HepG2 (cell line): ENCODE data around the gene HTATIP2. TPM values are rescaled to one million over a fixed set of nuclear protein-coding genes. Genes with fewer than 3 reads are reported as not detected.

Source experiments
- ATAC-seq: fragments of 200-7000 bp; cut with Tn5 transposase; 3 replicates; pipeline ENCODE4 v1.9.1; 2020; ENCODE audit warnings: mild to moderate bottlenecking, moderate library complexity
- BruUV-seq: library from RNA; stranded (reverse); fragments of 400-500 nt; replicated peaks from 2 replicates; lab custom pipeline; 2021; lab: Mats Ljungman, UMichigan
- CTCF ChIA-PET: fragments of 300-600 bp; formaldehyde crosslinking; extraction: SDS; loops from one replicate; lab custom pipeline; 2021; ENCODE audit warnings: low total read pairs, inconsistent platforms, low intra/inter-chr PET ratio; lab: Yijun Ruan, JAX
- POLR2A ChIA-PET: fragments of 350-600 bp; sonication (Branson Sonifier 250); formaldehyde crosslinking; loops from one replicate; lab custom pipeline; 2020; ENCODE audit warnings: antibody characterized with exemption, inconsistent platforms; lab: Yijun Ruan, JAX
- DNase-seq: peaks from one replicate; pipeline ENCODE4 v3.0.0-alpha.2; 2015; ENCODE audit warnings: low spot score
- FAIRE-seq: peaks from 3 replicates; lab custom pipeline; 2011; peaks lifted over from hg19 to GRCh38; lab: Jason Lieb, UNC
- H2AFZ ChIP-seq: one replicate; pipeline ENCODE4 v1.6.1; 2011; ENCODE audit warnings: low read length, inconsistent platforms
- H3K27ac ChIP-seq: fragments of 300-600 bp; 3 replicates; pipeline ENCODE4 v1.8.0; 2011; ENCODE audit warnings: mixed run types, mild to moderate bottlenecking, mixed read lengths, low read length, inconsistent platforms; ENCODE audit not compliant: insufficient read depth; ENCODE audit errors: extremely low read length
- H3K27me3 ChIP-seq, 2 experiments: fragments of 200-600 bp in 1 of 2; 2 replicates in 1 of 2; 3 replicates in 1 of 2; pipeline versions ENCODE4 v1.6.0 to v1.8.0; 2011; ENCODE audit warnings: low read length in 2 of 2, mild to moderate bottlenecking in 2 of 2, moderate library complexity in 2 of 2, inconsistent platforms in 1 of 2; ENCODE audit not compliant: insufficient read depth in 2 of 2, control insufficient read depth in 1 of 2
- H3K36me3 ChIP-seq, 2 experiments: fragments of 200-600 bp in 1 of 2; replicated peaks in 1 of 2; 2 replicates in 1 of 2; 3 replicates in 1 of 2; pipeline versions ENCODE4 v1.5.1 to v1.8.0; 2011; ENCODE audit warnings: low read length in 2 of 2, inconsistent platforms in 1 of 2; ENCODE audit not compliant: insufficient read depth in 2 of 2, control insufficient read depth in 1 of 2
- H3K4me1 ChIP-seq: 2 replicates; pipeline ENCODE4 v1.5.1; 2012; ENCODE audit warnings: low read length, inconsistent platforms; ENCODE audit not compliant: insufficient read depth
- H3K4me2 ChIP-seq: 2 replicates; pipeline ENCODE4 v1.6.0; 2011; ENCODE audit warnings: low read depth, low read length, inconsistent platforms
- H3K4me3 ChIP-seq, 3 experiments: fragments of 200-600 bp in 1 of 3; sonication (generic), shearing (Covaris generic) in 1 of 3; replicated peaks in 1 of 3; 2 replicates each; pipeline ENCODE4 v1.5.1; 2011 to 2016; ENCODE audit warnings: low read length in 3 of 3, inconsistent platforms in 2 of 3, low read depth in 2 of 3, mild to moderate bottlenecking in 2 of 3, control low read depth in 1 of 3, mixed read lengths in 1 of 3; ENCODE audit not compliant: insufficient read depth in 1 of 3
- H3K79me2 ChIP-seq: one replicate; pipeline ENCODE4 v1.6.1; 2011; ENCODE audit warnings: low read length, inconsistent platforms; ENCODE audit not compliant: insufficient read depth
- H3K9ac ChIP-seq: 2 replicates; pipeline ENCODE4 v1.6.0; 2011; ENCODE audit warnings: mild to moderate bottlenecking, low read depth, low read length, inconsistent platforms; ENCODE audit not compliant: insufficient read depth
- H3K9me3 ChIP-seq: 2 replicates; pipeline ENCODE4 v1.5.1; 2012; ENCODE audit warnings: mild to moderate bottlenecking, low read length
- H4K20me1 ChIP-seq: 2 replicates; pipeline ENCODE4 v1.6.0; 2011; ENCODE audit warnings: inconsistent platforms, mild to moderate bottlenecking, low read length, moderate library complexity; ENCODE audit not compliant: insufficient read depth
- ARID2 ChIP-seq: sonication (generic); formaldehyde crosslinking; IDR thresholded peaks from 2 replicates; pipeline ENCODE4 v1.8.1; 2022; ENCODE audit warnings: mild to moderate bottlenecking, missing genetic modification reagents, borderline replicate concordance
- MAFK ChIP-seq, 2 experiments: IDR thresholded peaks in 1 of 2; conservative IDR thresholded peaks in 1 of 2; 2 replicates each; pipeline ENCODE4 v1.6.1; 2011; ENCODE audit warnings: improper control_type of control experiment in 2 of 2, low read length in 2 of 2
- SMYD3 ChIP-seq: sonication (generic); formaldehyde crosslinking; IDR thresholded peaks from 2 replicates; pipeline ENCODE4 v1.8.1; 2023; ENCODE audit warnings: mild to moderate bottlenecking, missing genetic modification reagents
- ZKSCAN5 ChIP-seq: sonication (generic); formaldehyde crosslinking; IDR thresholded peaks from 2 replicates; pipeline ENCODE4 v1.5.1; 2020; ENCODE audit warnings: mild to moderate bottlenecking, missing genetic modification reagents
- WGBS: methylation state at CpG from one replicate; pipeline ENCODE4 v1.1.6; 2017; ENCODE audit warnings: low lambda C conversion rate; 5-methylcytosine and 5-hydroxymethylcytosine counted together
- in situ Hi-C: cut with HindIII; loops from 2 replicates; pipeline ENCODE4 v1.10.0; 2017; ENCODE audit warnings: low pct_unique_long_range_greater_than_20kb; ENCODE audit not compliant: extremely low pct_ligation_motif_present
- intact Hi-C: fragments of 100-400 bp; cut with micrococcal nuclease; formaldehyde crosslinking; loops from one replicate; pipeline ENCODE4 v1.10.0; 2022; ENCODE audit not compliant: unreplicated experiment
- polyA plus RNA-seq, 8 experiments: library from polyadenylated mRNA; depleted of rRNA in 3 of 8; stranded (reverse) in 7 of 8; unstranded in 1 of 8; fragments of >200 nt; fragmentation: Illumina TruSeq in 4 of 8; extraction: Trizol in 4 of 8; gene quantifications; 2 replicates each; pipeline versions ENCODE4 v1.2.1 to v1.2.3, GENCODE V29; 2011 to 2016; ENCODE audit warnings: low read depth in 4 of 8, missing spikeins in 1 of 8, mixed read lengths in 1 of 8; ENCODE audit not compliant: insufficient read depth in 1 of 8
- total RNA-seq, 5 experiments: library from RNA; depleted of rRNA; stranded (reverse); fragments of >200 nt; fragmentation: Illumina TruSeq; extraction: Trizol; gene quantifications; 2 replicates each; pipeline ENCODE4 v1.2.3, GENCODE V29; 2016; ENCODE audit warnings: low read depth in 1 of 5
- TF ChIP-seq, protein P1 (sequence below): fragments of 450-650 bp; IDR thresholded peaks from 2 replicates; pipeline ENCODE4 v1.6.1; 2016
- TF ChIP-seq, protein P2 (sequence below): sonication (generic); formaldehyde crosslinking; IDR thresholded peaks from 2 replicates; pipeline ENCODE4 v1.4.0; 2020; ENCODE audit warnings: missing genetic modification reagents
- TF ChIP-seq, protein P3 (sequence below): sonication (generic); formaldehyde crosslinking; IDR thresholded peaks from 2 replicates; pipeline ENCODE4 v1.4.0; 2020; ENCODE audit warnings: missing genetic modification reagents, borderline replicate concordance

The HTATIP2 gene
- total and polyA plus RNA-seq, 2 of the 13 experiments (the other 11 are each of a cell fraction or from before 2014, with no cell fraction given) = not detected

DNA sequence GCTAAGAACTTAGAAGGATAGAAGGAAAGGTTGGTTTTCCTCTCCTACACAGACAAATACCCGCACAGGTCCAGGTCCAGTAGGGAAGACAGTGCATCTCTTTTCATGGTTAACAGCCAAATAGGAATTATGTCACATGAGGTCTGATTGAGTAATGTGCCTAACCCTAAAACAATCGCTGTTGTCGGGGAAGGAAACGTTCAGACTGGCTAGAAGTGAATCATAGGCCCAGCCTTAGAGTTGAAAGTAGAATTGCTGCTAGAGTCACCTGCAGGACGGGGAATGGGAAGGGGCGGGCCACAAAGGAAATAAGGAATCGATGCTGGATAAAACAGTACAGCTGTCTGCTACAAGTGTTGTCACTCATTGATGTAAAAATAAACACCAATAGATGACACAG is 12.4 kb upstream of the HTATIP2 start:
- DNase-seq = no peak
- 0 out of 4 replicates have a peak, but pooled peaks of 1 of the 2 experiments have one; percentile 19 for TF ChIP-seq MAFK (conservative IDR thresholded peaks at IDR 0.05 in 1 of 2, IDR thresholded peaks at IDR 0.05 in 1 of 2; ENCODE audit: low read length in 2 of 2)
- no peak for TF ChIP-seq ZKSCAN5 (CRISPR knock-in tag)
- TF ChIP-seq, all 625 proteins: peak for 1

DNA sequence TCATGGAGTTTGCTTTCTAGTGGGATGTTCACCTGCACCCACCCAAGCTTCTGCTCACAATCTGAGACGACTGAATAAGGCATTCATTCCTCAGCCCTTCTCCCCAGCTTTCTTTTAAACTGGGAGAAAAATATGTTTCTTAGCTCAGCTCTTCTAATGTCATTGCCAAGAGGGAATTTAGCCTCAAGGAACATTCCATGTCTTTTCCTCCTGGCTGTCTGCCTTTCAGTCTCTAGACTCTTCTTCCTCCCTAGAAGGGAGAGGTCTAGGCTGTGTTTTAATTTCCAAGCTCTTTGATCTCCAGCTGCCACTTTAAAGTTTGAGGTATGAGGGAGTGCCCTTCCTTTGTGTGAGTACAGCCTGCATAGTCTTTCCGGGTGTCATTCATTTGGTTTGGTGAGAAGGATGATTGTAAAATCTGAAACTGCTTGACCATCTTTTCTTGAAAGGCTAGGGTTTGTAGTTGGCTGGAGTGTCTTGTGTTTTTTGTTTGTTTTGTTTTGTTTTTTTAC is 11.7 kb upstream of the HTATIP2 start:
- BruUV-seq = no TSS peak
- POLR2A ChIA-PET = no interaction called here
- intact Hi-C loops = loop anchor here (10.0 kb wide), 1 partner anchor 447 kb away; no protein-coding TSS in a partner anchor
- no peak for FAIRE-seq
- in situ Hi-C loops = loop anchor here (5.0 to 10.0 kb wide), 3 partner anchors 110 to 407 kb away; no protein-coding TSS in a partner anchor
- Histone ChIP-seq H3K36me3 (no peaks in the 10 kb centered on the region), H3K27me3 (no peaks in the 10 kb centered on the region), H4K20me1 (no peaks in the 10 kb centered on the region), H2AFZ (no peak overlapping the region), H3K4me3 (no peak overlapping the region), H3K27ac (no peak overlapping the region), H3K4me1 (peaks cover 30% of the 10 kb centered on the region), H3K79me2 (no peaks in the 10 kb centered on the region), H3K9ac (no peak overlapping the region), H3K4me2 (no peak overlapping the region), H3K9me3 (no peaks in the 10 kb centered on the region)
- no peak for DNase-seq
- CTCF ChIA-PET = no interaction called here
- 2% methylated on average over 2 of the region's 2 CpGs for WGBS
- no peak for ATAC-seq
- TF ChIP-seq, protein P1, sequence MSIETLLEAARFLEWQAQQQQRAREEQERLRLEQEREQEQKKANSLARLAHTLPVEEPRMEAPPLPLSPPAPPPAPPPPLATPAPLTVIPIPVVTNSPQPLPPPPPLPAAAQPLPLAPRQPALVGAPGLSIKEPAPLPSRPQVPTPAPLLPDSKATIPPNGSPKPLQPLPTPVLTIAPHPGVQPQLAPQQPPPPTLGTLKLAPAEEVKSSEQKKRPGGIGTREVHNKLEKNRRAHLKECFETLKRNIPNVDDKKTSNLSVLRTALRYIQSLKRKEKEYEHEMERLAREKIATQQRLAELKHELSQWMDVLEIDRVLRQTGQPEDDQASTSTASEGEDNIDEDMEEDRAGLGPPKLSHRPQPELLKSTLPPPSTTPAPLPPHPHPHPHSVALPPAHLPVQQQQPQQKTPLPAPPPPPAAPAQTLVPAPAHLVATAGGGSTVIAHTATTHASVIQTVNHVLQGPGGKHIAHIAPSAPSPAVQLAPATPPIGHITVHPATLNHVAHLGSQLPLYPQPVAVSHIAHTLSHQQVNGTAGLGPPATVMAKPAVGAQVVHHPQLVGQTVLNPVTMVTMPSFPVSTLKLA = no peak
- TF ChIP-seq, protein P2, sequence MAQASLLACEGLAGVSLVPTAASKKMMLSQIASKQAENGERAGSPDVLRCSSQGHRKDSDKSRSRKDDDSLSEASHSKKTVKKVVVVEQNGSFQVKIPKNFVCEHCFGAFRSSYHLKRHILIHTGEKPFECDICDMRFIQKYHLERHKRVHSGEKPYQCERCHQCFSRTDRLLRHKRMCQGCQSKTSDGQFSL (CRISPR knock-in tag) = no peak
- TF ChIP-seq ARID2 = no peak
- TF ChIP-seq, protein P3, sequence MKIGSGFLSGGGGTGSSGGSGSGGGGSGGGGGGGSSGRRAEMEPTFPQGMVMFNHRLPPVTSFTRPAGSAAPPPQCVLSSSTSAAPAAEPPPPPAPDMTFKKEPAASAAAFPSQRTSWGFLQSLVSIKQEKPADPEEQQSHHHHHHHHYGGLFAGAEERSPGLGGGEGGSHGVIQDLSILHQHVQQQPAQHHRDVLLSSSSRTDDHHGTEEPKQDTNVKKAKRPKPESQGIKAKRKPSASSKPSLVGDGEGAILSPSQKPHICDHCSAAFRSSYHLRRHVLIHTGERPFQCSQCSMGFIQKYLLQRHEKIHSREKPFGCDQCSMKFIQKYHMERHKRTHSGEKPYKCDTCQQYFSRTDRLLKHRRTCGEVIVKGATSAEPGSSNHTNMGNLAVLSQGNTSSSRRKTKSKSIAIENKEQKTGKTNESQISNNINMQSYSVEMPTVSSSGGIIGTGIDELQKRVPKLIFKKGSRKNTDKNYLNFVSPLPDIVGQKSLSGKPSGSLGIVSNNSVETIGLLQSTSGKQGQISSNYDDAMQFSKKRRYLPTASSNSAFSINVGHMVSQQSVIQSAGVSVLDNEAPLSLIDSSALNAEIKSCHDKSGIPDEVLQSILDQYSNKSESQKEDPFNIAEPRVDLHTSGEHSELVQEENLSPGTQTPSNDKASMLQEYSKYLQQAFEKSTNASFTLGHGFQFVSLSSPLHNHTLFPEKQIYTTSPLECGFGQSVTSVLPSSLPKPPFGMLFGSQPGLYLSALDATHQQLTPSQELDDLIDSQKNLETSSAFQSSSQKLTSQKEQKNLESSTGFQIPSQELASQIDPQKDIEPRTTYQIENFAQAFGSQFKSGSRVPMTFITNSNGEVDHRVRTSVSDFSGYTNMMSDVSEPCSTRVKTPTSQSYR (CRISPR knock-in tag) = no peak
- TF ChIP-seq SMYD3 (CRISPR knock-in tag) = no peak

More for the DNA sequence above, 12.4 kb upstream of the HTATIP2 start:
- WGBS = 36% methylated on average over 7 of the region's 7 CpGs
- Histone ChIP-seq H3K9ac (no peak overlapping the region), H3K9me3 (no peaks in the 10 kb centered on the region), H3K27me3 (no peaks in the 10 kb centered on the region), H3K4me2 (no peak overlapping the region), H4K20me1 (no peaks in the 10 kb centered on the region), H3K4me1 (peaks cover 23% of the 10 kb centered on the region), H3K27ac (no peak overlapping the region), H2AFZ (peak overlapping the region; percentile 27), H3K4me3 (no peak overlapping the region), H3K36me3 (no peaks in the 10 kb centered on the region), H3K79me2 (no peaks in the 10 kb centered on the region)
- FAIRE-seq (no peak), ATAC-seq (no peak)
- in situ Hi-C loops (loop anchor here (5.0 to 10.0 kb wide), 3 partner anchors 109 to 406 kb away; no protein-coding TSS in a partner anchor), intact Hi-C loops (loop anchor here (10.0 kb wide), 1 partner anchor 446 kb away; no protein-coding TSS in a partner anchor)
- POLR2A ChIA-PET = no interaction called here
- no TSS peak for BruUV-seq
- CTCF ChIA-PET = no interaction called here
